WTC11 (cell line): ENCODE measurements around the gene GSG1L2. TPM values are rescaled to one million over a fixed set of nuclear protein-coding genes. Genes with fewer than 3 reads are reported as not detected.

Experiments used
- ATAC-seq: fragments of 200-7000 bp; cut with Tn5 transposase; 2 replicates; pipeline ENCODE4 v1.10.0; 2021; ENCODE audit warnings: mild to moderate bottlenecking, moderate library complexity
- CTCF ChIA-PET: fragments of 300-600 bp; sonication (Branson Sonifier 250); formaldehyde crosslinking; loops from one replicate; lab custom pipeline; 2021; ENCODE audit warnings: antibody characterized with exemption; lab: Charles Lee
- POLR2A ChIA-PET: fragments of 350-600 bp; sonication (Branson Sonifier 250); formaldehyde crosslinking; loops from one replicate; lab custom pipeline; 2021; ENCODE audit warnings: antibody characterized with exemption; lab: Charles Lee
- DNase-seq: peaks from one replicate; pipeline ENCODE4 v3.0.0; 2021; ENCODE audit warnings: low spot score
- H3K27ac Mint-ChIP-seq: 2 replicates; pipeline ENCODE4 v1.8.0; 2021; ENCODE audit warnings: mixed read lengths
- H3K27me3 Mint-ChIP-seq: 2 replicates; pipeline ENCODE4 v1.8.0; 2021; ENCODE audit warnings: low read depth, mild to moderate bottlenecking, moderate library complexity, mixed read lengths
- H3K36me3 Mint-ChIP-seq: 2 replicates; pipeline ENCODE4 v1.8.0; 2021; ENCODE audit warnings: mixed read lengths
- H3K4me1 Mint-ChIP-seq: 2 replicates; pipeline ENCODE4 v1.8.0; 2022; ENCODE audit warnings: mixed read lengths
- H3K4me3 Mint-ChIP-seq: 2 replicates; pipeline ENCODE4 v1.8.0; 2021; ENCODE audit warnings: mild to moderate bottlenecking, moderate library complexity, mixed read lengths
- H3K9me3 Mint-ChIP-seq: 2 replicates; pipeline ENCODE4 v1.8.0; 2021; ENCODE audit warnings: mixed read lengths
- CREB1 ChIP-seq: sonication (generic); formaldehyde crosslinking; IDR thresholded peaks from 2 replicates; pipeline ENCODE4 v1.8.0; 2023; ENCODE audit warnings: mild to moderate bottlenecking, missing genetic modification reagents
- FOXJ3 ChIP-seq: sonication (generic); formaldehyde crosslinking; IDR thresholded peaks from 2 replicates; pipeline ENCODE4 v1.9.0; 2021; ENCODE audit warnings: missing genetic modification reagents, mild to moderate bottlenecking, borderline replicate concordance
- HMGA2 ChIP-seq: fragments of 250-450 bp; sonication (Bioruptor Pico); IDR thresholded peaks from 2 replicates; pipeline ENCODE4 v1.4.0; 2021; ENCODE audit warnings: mild to moderate bottlenecking, moderate library complexity
- MXD4 ChIP-seq: fragments of 250-450 bp; sonication (Bioruptor Pico); IDR thresholded peaks from 2 replicates; pipeline ENCODE4 v1.8.0; 2021; ENCODE audit warnings: mild to moderate bottlenecking, moderate library complexity, borderline replicate concordance
- NR2C2 ChIP-seq: sonication (generic); formaldehyde crosslinking; IDR thresholded peaks from 2 replicates; pipeline ENCODE4 v1.8.0; 2022; ENCODE audit warnings: mild to moderate bottlenecking, missing genetic modification reagents
- SMAD4 ChIP-seq: sonication (generic); formaldehyde crosslinking; IDR thresholded peaks from 2 replicates; pipeline ENCODE4 v1.8.0; 2022; ENCODE audit warnings: mild to moderate bottlenecking, missing genetic modification reagents
- TEAD4 ChIP-seq: sonication (generic); formaldehyde crosslinking; IDR thresholded peaks from 2 replicates; pipeline ENCODE4 v1.8.0; 2022; ENCODE audit warnings: mild to moderate bottlenecking, missing genetic modification reagents
- ZNF121 ChIP-seq: sonication (generic); formaldehyde crosslinking; IDR thresholded peaks from 2 replicates; pipeline ENCODE4 v1.8.0; 2023; ENCODE audit warnings: missing genetic modification reagents
- ZNF138 ChIP-seq: sonication (generic); formaldehyde crosslinking; conservative IDR thresholded peaks from 2 replicates; pipeline ENCODE4 v1.8.1; 2022; ENCODE audit warnings: mild to moderate bottlenecking, moderate library complexity, missing genetic modification reagents
- ZNF396 ChIP-seq: fragments of 250-450 bp; sonication (Bioruptor Pico); IDR thresholded peaks from 2 replicates; pipeline ENCODE4 v1.8.0; 2021; ENCODE audit warnings: mild to moderate bottlenecking, moderate library complexity, borderline replicate concordance
- ZNF416 ChIP-seq: fragments of 250-450 bp; sonication (Bioruptor Pico); IDR thresholded peaks from 2 replicates; pipeline ENCODE4 v1.9.0; 2021; ENCODE audit warnings: mild to moderate bottlenecking, inconsistent platforms
- total RNA-seq: library from RNA; stranded (reverse); gene quantifications from 3 replicates; pipeline ENCODE4 v1.2.3, GENCODE V29; 2021
- TF ChIP-seq, protein P1 (sequence below): sonication (generic); formaldehyde crosslinking; IDR thresholded peaks from 2 replicates; pipeline ENCODE4 v1.8.1; 2022; ENCODE audit warnings: low read depth, mild to moderate bottlenecking, moderate library complexity, missing genetic modification reagents, borderline replicate concordance
- TF ChIP-seq, protein P2 (sequence below): sonication (generic); formaldehyde crosslinking; IDR thresholded peaks from 2 replicates; pipeline ENCODE4 v1.8.1; 2023; ENCODE audit warnings: mild to moderate bottlenecking, missing genetic modification reagents, borderline replicate concordance
- TF ChIP-seq, protein P3 (sequence below): fragments of 250-450 bp; sonication (Bioruptor Pico); IDR thresholded peaks from 2 replicates; pipeline ENCODE4 v1.9.0; 2021; ENCODE audit warnings: mild to moderate bottlenecking

Gene GSG1L2
- total RNA-seq, 1 experiment from 2014 or later = not detected

DNA sequence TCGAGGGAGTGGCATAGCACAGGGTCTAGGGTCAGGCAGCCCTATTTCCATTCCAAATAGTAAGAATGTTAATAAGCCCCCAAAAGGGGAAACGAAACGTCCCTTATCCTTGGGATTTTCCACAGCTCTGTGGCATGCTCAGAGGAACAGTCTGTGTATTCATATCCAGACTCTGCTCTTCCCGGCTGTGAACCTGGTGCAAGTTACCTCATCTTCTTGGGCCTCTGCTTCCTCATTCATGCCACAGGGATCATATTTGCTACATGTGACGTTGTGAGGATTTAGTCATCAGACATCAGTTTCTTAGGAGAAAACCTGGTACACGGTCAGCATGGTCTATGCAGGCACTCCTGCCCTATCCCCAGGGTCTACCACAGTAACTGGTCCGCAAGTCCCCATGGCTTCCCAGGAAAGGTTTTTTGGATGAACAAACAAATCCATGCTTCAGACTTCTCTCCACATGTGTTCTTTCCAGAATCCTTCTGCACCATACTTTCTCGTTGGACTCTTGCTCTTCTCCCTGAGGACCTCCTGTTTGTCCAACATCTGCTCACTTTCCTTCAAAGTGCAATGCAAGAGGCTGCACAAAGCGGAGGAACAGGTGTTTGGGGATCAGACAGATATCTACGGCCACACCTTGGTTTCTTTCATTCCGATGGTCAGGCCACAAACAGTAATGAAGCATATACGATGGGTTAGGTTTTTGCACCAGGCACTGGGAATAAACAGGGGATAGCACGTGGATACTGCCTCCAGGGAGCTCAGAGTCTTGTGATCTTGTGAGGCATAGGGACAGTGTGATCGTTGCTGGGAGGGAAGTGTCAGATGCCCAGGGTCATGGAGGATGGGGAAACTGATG lies 21.5 kb upstream of the GSG1L2 start:
- peaks cover 12% of the 10 kb centered on the region for H3K4me1 Mint-ChIP-seq
- DNase-seq (no peak), ATAC-seq (no peak)
- TF ChIP-seq ZNF121 = no peak
- TF ChIP-seq, all 79 proteins: peak for 0
- Mint-ChIP-seq H3K27ac (no peak overlapping the region), H3K27me3 (peaks cover 5% of the 10 kb centered on the region; the same call in 1 of the 2 replicates), H3K4me3 (no peak overlapping the region), H3K9me3 (peaks cover 7% of the 10 kb centered on the region), H3K36me3 (no peaks in the 10 kb centered on the region)
- ChIA-PET POLR2A (no interaction called here), CTCF (interaction anchor here (1.4 kb wide), 1 partner anchor 47 kb away, joined by 5 read pairs; no protein-coding TSS in a partner anchor)

DNA sequence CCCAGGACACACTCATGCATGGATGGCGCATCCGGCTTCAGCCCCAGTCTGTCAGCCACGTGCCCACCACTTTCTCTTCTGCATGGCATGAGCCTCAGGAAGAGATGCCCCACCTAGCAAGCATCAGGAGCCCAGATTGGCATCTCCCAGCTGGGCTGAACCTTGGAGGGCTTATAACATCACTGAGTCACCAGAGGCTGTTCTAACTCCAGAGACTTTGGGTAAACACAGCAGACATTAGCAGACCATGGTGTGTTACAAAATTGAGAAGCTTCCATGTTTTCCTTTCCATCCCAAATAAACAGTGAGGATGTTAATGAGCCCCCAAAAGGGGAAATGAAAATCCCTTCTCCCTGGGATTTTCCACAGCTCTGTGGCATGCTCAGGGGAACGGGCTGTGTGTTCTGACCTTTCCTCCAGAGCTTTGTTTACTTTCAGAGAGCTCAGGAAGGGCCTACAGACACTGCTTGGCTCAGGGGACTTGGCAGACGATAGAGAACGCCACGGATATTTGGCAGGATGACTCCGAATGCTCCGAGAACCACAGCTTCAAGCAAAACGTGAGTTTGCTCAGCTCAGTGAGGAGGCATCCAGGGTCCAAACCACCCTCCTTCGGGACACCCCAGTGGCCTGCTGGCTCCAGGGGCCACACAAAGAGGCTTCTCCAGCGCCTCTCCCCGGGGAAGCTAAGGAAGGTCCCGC lies 20.3 kb upstream of the GSG1L2 start:
- H3K36me3 Mint-ChIP-seq = no peaks in the 10 kb centered on the region
- DNase-seq = no peak
- no peak overlapping the region for H3K4me3 Mint-ChIP-seq
- H3K9me3 Mint-ChIP-seq = peaks cover 7% of the 10 kb centered on the region
- no peak overlapping the region for H3K27ac Mint-ChIP-seq
- no peak for TF ChIP-seq FOXJ3 (CRISPR knock-in tag)
- TF ChIP-seq CREB1 (CRISPR knock-in tag) = no peak
- TF ChIP-seq ZNF416 (CRISPR knock-in tag) = no peak
- TF ChIP-seq ZNF138 (CRISPR knock-in tag) = no peak
- TF ChIP-seq MXD4 (CRISPR knock-in tag) = no peak
- TF ChIP-seq, protein P1, sequence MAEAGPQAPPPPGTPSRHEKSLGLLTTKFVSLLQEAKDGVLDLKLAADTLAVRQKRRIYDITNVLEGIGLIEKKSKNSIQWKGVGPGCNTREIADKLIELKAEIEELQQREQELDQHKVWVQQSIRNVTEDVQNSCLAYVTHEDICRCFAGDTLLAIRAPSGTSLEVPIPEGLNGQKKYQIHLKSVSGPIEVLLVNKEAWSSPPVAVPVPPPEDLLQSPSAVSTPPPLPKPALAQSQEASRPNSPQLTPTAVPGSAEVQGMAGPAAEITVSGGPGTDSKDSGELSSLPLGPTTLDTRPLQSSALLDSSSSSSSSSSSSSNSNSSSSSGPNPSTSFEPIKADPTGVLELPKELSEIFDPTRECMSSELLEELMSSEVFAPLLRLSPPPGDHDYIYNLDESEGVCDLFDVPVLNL (CRISPR knock-in tag) = no peak
- TF ChIP-seq, protein P2, sequence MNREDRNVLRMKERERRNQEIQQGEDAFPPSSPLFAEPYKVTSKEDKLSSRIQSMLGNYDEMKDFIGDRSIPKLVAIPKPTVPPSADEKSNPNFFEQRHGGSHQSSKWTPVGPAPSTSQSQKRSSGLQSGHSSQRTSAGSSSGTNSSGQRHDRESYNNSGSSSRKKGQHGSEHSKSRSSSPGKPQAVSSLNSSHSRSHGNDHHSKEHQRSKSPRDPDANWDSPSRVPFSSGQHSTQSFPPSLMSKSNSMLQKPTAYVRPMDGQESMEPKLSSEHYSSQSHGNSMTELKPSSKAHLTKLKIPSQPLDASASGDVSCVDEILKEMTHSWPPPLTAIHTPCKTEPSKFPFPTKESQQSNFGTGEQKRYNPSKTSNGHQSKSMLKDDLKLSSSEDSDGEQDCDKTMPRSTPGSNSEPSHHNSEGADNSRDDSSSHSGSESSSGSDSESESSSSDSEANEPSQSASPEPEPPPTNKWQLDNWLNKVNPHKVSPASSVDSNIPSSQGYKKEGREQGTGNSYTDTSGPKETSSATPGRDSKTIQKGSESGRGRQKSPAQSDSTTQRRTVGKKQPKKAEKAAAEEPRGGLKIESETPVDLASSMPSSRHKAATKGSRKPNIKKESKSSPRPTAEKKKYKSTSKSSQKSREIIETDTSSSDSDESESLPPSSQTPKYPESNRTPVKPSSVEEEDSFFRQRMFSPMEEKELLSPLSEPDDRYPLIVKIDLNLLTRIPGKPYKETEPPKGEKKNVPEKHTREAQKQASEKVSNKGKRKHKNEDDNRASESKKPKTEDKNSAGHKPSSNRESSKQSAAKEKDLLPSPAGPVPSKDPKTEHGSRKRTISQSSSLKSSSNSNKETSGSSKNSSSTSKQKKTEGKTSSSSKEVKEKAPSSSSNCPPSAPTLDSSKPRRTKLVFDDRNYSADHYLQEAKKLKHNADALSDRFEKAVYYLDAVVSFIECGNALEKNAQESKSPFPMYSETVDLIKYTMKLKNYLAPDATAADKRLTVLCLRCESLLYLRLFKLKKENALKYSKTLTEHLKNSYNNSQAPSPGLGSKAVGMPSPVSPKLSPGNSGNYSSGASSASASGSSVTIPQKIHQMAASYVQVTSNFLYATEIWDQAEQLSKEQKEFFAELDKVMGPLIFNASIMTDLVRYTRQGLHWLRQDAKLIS (CRISPR knock-in tag) = no peak
- no peak for TF ChIP-seq ZNF396
- TF ChIP-seq, protein P3, sequence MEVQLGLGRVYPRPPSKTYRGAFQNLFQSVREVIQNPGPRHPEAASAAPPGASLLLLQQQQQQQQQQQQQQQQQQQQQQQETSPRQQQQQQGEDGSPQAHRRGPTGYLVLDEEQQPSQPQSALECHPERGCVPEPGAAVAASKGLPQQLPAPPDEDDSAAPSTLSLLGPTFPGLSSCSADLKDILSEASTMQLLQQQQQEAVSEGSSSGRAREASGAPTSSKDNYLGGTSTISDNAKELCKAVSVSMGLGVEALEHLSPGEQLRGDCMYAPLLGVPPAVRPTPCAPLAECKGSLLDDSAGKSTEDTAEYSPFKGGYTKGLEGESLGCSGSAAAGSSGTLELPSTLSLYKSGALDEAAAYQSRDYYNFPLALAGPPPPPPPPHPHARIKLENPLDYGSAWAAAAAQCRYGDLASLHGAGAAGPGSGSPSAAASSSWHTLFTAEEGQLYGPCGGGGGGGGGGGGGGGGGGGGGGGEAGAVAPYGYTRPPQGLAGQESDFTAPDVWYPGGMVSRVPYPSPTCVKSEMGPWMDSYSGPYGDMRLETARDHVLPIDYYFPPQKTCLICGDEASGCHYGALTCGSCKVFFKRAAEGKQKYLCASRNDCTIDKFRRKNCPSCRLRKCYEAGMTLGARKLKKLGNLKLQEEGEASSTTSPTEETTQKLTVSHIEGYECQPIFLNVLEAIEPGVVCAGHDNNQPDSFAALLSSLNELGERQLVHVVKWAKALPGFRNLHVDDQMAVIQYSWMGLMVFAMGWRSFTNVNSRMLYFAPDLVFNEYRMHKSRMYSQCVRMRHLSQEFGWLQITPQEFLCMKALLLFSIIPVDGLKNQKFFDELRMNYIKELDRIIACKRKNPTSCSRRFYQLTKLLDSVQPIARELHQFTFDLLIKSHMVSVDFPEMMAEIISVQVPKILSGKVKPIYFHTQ (CRISPR knock-in tag) = no peak
- TF ChIP-seq TEAD4 (CRISPR knock-in tag) = no peak
- no peak for TF ChIP-seq NR2C2 (CRISPR knock-in tag)
- no peak for TF ChIP-seq SMAD4 (CRISPR knock-in tag)
- TF ChIP-seq HMGA2 = no peak
- no peak for ATAC-seq
- H3K4me1 Mint-ChIP-seq = peaks cover 21% of the 10 kb centered on the region
- POLR2A ChIA-PET = no interaction called here
- CTCF ChIA-PET = interaction anchor here (1.2 to 1.4 kb wide), 4 partner anchors 32 to 87 kb away, joined by 3 to 5 read pairs (median 4); no protein-coding TSS in a partner anchor
- peaks cover 14% of the 10 kb centered on the region for H3K27me3 Mint-ChIP-seq
